Smooth muscle cell (in vitro differentiated cells): ENCODE results near the gene PSMD1. TPM values are rescaled to one million over a fixed set of nuclear protein-coding genes. Genes with fewer than 3 reads are reported as not detected.
A peak's percentile ranks its signal among the peaks of the same experiment; 100 is the strongest.

Source experiments
- DNase-seq: peaks from one replicate; lab custom pipeline; 2025; ENCODE audit not compliant: unreplicated experiment; lab: John Stamatoyannopoulos, UW
- H2AFZ ChIP-seq: fragments of 200-600 bp; sonication (generic); 2 replicates; pipeline ENCODE4 v1.6.0; 2016; ENCODE audit warnings: antibody characterized with exemption, low read depth, mild to moderate bottlenecking
- H3F3A ChIP-seq: fragments of 200-600 bp; sonication (generic); 2 replicates; pipeline ENCODE4 v1.6.0; 2017; ENCODE audit warnings: antibody characterized with exemption, low read depth
- H3K27ac ChIP-seq: fragments of 200-600 bp; sonication (generic); 2 replicates; pipeline ENCODE4 v1.5.1; 2016; ENCODE audit warnings: low read depth, mild to moderate bottlenecking
- H3K27me3 ChIP-seq: fragments of 200-600 bp; sonication (generic); 2 replicates; pipeline ENCODE4 v1.6.1; 2016; ENCODE audit warnings: low read depth, mild to moderate bottlenecking
- H3K36me3 ChIP-seq: fragments of 200-600 bp; sonication (generic); 2 replicates; pipeline ENCODE4 v1.5.1; 2016; ENCODE audit warnings: low read depth
- H3K4me1 ChIP-seq: fragments of 200-600 bp; sonication (generic); 2 replicates; pipeline ENCODE4 v1.5.1; 2016; ENCODE audit warnings: low read depth
- H3K4me2 ChIP-seq: fragments of 200-600 bp; sonication (generic); 2 replicates; pipeline ENCODE4 v1.6.0; 2016; ENCODE audit warnings: mild to moderate bottlenecking
- H3K4me3 ChIP-seq: fragments of 200-600 bp; sonication (generic); 2 replicates; pipeline ENCODE4 v1.5.1; 2016; ENCODE audit warnings: mild to moderate bottlenecking
- H3K79me2 ChIP-seq: fragments of 200-600 bp; sonication (generic); 2 replicates; pipeline ENCODE4 v1.6.0; 2016; ENCODE audit warnings: low read depth, mild to moderate bottlenecking
- H3K9ac ChIP-seq: fragments of 200-600 bp; sonication (generic); 2 replicates; pipeline ENCODE4 v1.6.0; 2016; ENCODE audit warnings: low read depth
- H3K9me3 ChIP-seq: fragments of 200-600 bp; sonication (generic); replicated peaks from 2 replicates; pipeline ENCODE4 v1.5.1; 2016; ENCODE audit warnings: low read depth
- H4K20me1 ChIP-seq: fragments of 200-600 bp; sonication (generic); 2 replicates; pipeline ENCODE4 v1.6.0; 2016; ENCODE audit warnings: low read depth
- WGBS: methylation state at CpG from one replicate; pipeline ENCODE4 v1.1.7; 2016; ENCODE audit warnings: low lambda C conversion rate; 5-methylcytosine and 5-hydroxymethylcytosine counted together
- polyA plus RNA-seq: library from polyadenylated mRNA; unstranded; fragments of >200 nt; fragmentation: Nextera tagmentation; extraction: Ambion mirVana; gene quantifications from 2 replicates; pipeline ENCODE4 v1.2.1, GENCODE V29; 2016
- total RNA-seq: library from RNA; depleted of rRNA; stranded (reverse); fragments of >200 nt; gene quantifications from 2 replicates; pipeline ENCODE4 v1.2.3, GENCODE V29; 2014
- TF ChIP-seq, protein P1 (sequence below): fragments of 200-600 bp; sonication (generic); IDR thresholded peaks from 2 replicates; pipeline ENCODE4 v1.5.1; 2017; ENCODE audit warnings: borderline replicate concordance, mild to moderate bottlenecking, antibody characterized with exemption; ENCODE audit not compliant: insufficient read depth, poor library complexity, severe bottlenecking

The PSMD1 gene
- total RNA-seq (88.8 and 95.7 TPM in 2 replicates), polyA plus RNA-seq (95.4 and 99.7 TPM in 2 replicates)

DNA sequence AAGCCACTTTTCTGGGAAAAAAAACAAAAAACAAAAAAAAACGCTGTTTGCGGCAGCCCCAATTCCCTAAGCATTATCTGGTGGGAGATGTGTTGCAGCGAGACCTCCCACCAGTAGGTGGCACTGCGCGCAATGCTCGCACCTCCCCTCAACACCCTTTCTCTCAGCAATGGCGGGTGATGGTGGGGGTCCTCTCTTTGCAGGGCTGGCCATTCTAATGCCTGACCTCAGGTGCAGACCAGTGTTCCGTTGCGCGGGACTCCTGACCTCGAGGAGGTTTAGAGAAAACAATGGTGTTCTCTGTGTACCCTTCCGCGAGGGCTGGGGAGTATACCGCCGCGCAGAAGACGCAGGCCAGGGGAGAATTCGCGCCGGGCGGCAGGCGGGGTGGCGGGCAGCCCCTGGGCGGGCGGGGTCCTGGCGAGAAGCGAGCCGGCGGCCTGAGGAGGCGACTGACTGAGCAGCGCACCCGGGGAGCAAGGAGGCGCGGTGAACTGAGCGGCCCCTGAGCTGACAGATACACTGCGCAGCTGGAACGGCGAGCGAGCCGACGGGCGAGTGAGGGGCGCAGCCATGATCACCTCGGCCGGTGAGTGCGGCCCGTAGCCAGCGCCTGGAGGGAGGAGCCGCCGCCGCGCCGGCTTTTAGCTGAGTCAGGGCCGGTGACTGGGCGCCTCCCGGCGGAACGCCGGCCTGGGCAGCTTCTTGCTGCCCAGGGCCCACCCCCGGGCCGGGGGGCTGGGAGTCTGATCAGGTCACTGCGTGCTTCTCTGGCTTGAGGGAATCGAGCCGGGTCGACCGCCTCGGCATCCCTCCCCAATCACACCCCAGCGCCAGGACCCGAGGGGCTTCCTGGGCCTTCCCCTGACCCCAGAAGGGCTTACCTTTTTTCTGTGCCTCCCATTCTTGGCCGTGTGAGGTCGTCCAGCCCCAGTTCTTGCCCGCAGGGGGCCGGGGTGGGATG, at the start of gene PSMD1:
TSS of gene PSMD1 (plus strand) at position 415 of the 964 bp plus-strand sequence. CDS start at position 574, 159 bp downstream.
- peaks cover 43% of the 10 kb centered on the region for H4K20me1 ChIP-seq
- peaks cover 50% of the 10 kb centered on the region for H3K79me2 ChIP-seq
- peak within 1 kb of the TSS; percentile 99 for H3K9ac ChIP-seq
- WGBS = under 1% methylated on average over 64 of the region's 73 CpGs
- peaks cover 19% of the 10 kb centered on the region for H3K4me1 ChIP-seq
- TF ChIP-seq, protein P1, sequence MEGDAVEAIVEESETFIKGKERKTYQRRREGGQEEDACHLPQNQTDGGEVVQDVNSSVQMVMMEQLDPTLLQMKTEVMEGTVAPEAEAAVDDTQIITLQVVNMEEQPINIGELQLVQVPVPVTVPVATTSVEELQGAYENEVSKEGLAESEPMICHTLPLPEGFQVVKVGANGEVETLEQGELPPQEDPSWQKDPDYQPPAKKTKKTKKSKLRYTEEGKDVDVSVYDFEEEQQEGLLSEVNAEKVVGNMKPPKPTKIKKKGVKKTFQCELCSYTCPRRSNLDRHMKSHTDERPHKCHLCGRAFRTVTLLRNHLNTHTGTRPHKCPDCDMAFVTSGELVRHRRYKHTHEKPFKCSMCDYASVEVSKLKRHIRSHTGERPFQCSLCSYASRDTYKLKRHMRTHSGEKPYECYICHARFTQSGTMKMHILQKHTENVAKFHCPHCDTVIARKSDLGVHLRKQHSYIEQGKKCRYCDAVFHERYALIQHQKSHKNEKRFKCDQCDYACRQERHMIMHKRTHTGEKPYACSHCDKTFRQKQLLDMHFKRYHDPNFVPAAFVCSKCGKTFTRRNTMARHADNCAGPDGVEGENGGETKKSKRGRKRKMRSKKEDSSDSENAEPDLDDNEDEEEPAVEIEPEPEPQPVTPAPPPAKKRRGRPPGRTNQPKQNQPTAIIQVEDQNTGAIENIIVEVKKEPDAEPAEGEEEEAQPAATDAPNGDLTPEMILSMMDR = peak; percentile 90
- no peaks in the 10 kb centered on the region for H3K27me3 ChIP-seq
- H3K36me3 ChIP-seq = no peaks in the 10 kb centered on the region
- H3F3A ChIP-seq = no peaks in the 10 kb centered on the region
- H3K4me3 ChIP-seq = peak within 1 kb of the TSS; percentile 86
- DNase-seq = peak; percentile 92
- H3K4me2 ChIP-seq = peak within 1 kb of the TSS; percentile 96
- H3K27ac ChIP-seq = peak within 1 kb of the TSS; percentile 98
- no peaks in the 10 kb centered on the region for H3K9me3 ChIP-seq
- H2AFZ ChIP-seq = peak within 1 kb of the TSS; percentile 75

DNA sequence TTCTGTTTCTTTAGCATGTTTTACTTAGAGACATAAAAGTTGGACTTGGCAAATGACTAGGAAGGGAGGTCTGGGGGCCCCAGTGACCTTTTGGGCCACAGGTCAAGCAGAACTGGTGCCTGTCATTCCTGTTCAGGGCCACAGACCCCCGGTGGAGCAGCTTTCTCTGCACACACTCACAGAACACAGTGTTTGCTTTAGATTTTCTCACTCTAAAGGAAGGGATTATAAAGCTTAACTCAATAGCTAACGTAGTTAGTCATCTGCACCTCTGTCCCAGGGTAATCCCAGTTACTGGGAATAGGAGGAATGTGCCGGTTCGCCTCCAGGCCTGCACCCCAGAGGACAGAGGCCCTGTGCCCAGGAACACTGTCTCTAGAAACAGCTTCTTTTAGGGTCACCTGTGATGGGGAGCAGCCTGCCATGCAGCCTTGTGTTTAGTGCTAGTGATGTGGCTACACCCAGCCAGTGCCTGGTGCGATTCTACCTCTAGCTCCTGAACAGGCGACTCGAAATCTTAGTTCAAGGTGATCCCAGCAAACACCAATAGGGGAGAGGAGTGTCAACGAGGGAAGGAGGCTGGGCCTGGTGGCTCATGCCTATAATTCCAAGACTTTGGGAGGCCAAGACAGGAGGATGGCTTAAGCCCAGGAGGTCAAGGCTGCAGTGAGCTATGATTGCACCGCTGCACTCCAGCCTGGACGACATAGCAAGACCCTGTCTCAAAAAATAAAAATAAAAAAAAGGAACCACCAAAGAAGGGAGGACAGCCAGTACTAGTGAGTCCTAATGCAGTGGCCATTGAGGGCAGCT, 49.2 kb upstream of the PSMD1 start:
- no peaks in the 10 kb centered on the region for H3K9me3 ChIP-seq
- H2AFZ ChIP-seq = no peak overlapping the region
- H3K27me3 ChIP-seq = peaks cover 15% of the 10 kb centered on the region
- H3K4me2 ChIP-seq = peak overlapping the region; percentile 71
- H3K79me2 ChIP-seq = no peaks in the 10 kb centered on the region
- H3K4me1 ChIP-seq = peaks cover 4% of the 10 kb centered on the region
- H4K20me1 ChIP-seq = no peaks in the 10 kb centered on the region
- no peaks in the 10 kb centered on the region for H3K36me3 ChIP-seq
- no peaks in the 10 kb centered on the region for H3F3A ChIP-seq
- no peak overlapping the region for H3K9ac ChIP-seq
- DNase-seq = no peak
- H3K27ac ChIP-seq = no peak overlapping the region
- H3K4me3 ChIP-seq = no peak overlapping the region
- TF ChIP-seq, protein P1 = no peak
- WGBS = 54% methylated on average over 10 of the region's 10 CpGs

DNA sequence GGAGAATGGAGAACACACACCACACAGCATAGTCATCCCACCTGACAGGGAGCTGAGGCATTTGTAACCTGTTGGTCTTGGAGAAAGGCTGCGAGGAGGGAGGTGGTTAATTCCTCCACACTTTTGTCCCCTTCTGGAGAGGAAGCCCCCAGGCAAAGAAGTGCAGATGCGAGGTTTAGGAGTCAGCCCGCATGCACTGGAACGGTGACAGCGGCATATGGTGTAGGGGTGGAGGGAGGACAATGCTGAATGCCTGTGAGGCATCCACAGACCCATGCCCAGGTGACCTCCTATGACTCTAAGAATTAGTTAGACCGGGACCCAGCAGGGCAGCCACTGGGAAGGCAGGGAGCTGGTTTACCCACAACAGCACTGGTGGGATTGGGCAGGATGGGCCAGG, 48.5 kb upstream of the PSMD1 start:
- Histone ChIP-seq H3K4me3 (no peak overlapping the region), H3K9ac (no peak overlapping the region), H3K27ac (no peak overlapping the region), H3K36me3 (no peaks in the 10 kb centered on the region), H3K79me2 (no peaks in the 10 kb centered on the region), H3K4me2 (no peak overlapping the region), H2AFZ (no peak overlapping the region), H3K27me3 (peaks cover 19% of the 10 kb centered on the region), H3K4me1 (peaks cover 4% of the 10 kb centered on the region), H3K9me3 (no peaks in the 10 kb centered on the region), H3F3A (no peaks in the 10 kb centered on the region), H4K20me1 (no peaks in the 10 kb centered on the region)
- whole genome bisulfite sequencing = 88% methylated on average over 6 of the region's 6 CpGs
- DNase-seq = no peak
- TF ChIP-seq, protein P1 = no peak
